Esophagus squamous epithelium (tissue), 4 donors: ENCODE results near the gene GOLGA1.

Experiments
- CTCF ChIP-seq, 6 experiments: fragments of 450-650 bp in 4 of 6; fragments of 200-600 bp in 2 of 6; sonication (generic) in 2 of 6; IDR thresholded peaks; one replicate each; pipeline ENCODE4 v1.5.1; 2016 to 2019; ENCODE audit warnings: antibody characterized with exemption in 6 of 6, mild to moderate bottlenecking in 4 of 6, moderate library complexity in 4 of 6
- POLR2A ChIP-seq, 4 donors: fragments of 450-650 bp; IDR thresholded peaks; one replicate each; pipeline ENCODE4 v1.6.1; 2017; ENCODE audit warnings: antibody characterized with exemption in 4 of 4, mild to moderate bottlenecking in 4 of 4, moderate library complexity in 3 of 4

DNA sequence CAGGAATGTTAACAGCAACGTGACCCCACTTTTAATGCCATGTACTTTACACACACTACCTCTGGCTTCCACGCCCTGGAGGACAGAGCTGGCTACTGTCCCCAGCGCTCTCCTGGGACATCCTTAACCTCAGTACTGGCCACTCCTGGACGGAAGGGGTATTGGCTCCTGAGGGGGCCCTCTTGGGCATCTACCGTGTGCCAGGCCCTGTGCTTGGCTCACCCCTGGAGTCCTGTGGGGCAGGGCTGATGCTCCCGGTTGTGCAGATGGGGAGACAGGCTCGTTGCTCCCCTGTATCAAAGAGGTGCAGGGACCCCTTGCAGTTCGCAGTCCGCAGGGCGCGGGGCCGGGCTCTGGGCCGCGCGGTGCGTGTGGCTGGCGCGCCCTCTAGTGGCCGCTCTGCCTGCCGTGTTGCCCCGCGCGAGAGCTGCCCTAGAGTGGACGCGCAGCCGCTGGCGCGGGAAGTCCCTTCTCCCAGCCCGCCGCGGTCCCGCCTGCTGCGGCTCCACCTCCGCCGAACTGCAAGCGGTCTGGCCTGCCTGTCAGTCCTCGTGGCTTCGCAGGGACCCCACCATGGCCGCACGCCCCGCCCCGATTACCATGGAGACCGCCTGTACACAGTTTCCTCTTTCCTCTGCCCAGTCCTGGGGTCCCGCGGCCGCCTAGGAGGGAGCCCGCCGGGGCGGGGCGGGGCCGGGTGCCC, 87.9 kb downstream of the GOLGA1 start, which contains the start of gene WDR38:
- peak; percentile 97 to 99 (median 98) for TF ChIP-seq CTCF (IDR thresholded peaks at IDR 0.05)
- no peak for TF ChIP-seq POLR2A (IDR thresholded peaks at IDR 0.05)
